ENCODE results near the gene EFCAB12.

- TF ChIP-seq CTCF (IDR thresholded peaks at IDR 0.05) (no peak), POLR2AphosphoS5 (IDR thresholded peaks at IDR 0.05) (no peak)
Observed at GRCh38 chr3:129473769-129474152, 45.3 kb upstream of the EFCAB12 start.
